ENCODE measurements around the gene VWA5B2.

GRCh38 chr3:184233127-184233843, 3.9 kb downstream of the VWA5B2 start:
- TF ChIP-seq EZH2phosphoT487 (conservative IDR thresholded peaks at IDR 0.05; ENCODE audit: low read length): no peak
- TF ChIP-seq, protein P1, sequence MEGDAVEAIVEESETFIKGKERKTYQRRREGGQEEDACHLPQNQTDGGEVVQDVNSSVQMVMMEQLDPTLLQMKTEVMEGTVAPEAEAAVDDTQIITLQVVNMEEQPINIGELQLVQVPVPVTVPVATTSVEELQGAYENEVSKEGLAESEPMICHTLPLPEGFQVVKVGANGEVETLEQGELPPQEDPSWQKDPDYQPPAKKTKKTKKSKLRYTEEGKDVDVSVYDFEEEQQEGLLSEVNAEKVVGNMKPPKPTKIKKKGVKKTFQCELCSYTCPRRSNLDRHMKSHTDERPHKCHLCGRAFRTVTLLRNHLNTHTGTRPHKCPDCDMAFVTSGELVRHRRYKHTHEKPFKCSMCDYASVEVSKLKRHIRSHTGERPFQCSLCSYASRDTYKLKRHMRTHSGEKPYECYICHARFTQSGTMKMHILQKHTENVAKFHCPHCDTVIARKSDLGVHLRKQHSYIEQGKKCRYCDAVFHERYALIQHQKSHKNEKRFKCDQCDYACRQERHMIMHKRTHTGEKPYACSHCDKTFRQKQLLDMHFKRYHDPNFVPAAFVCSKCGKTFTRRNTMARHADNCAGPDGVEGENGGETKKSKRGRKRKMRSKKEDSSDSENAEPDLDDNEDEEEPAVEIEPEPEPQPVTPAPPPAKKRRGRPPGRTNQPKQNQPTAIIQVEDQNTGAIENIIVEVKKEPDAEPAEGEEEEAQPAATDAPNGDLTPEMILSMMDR (IDR thresholded peaks at IDR 0.05; ENCODE audit: insufficient read depth, low read length, poor library complexity, severe bottlenecking): no peak
